Breast epithelium (tissue), 4 donors: Measurements from ENCODE around the gene WDR81. TPM values are rescaled to one million over a fixed set of nuclear protein-coding genes. Genes with fewer than 3 reads are reported as not detected.

Source experiments
- DNase-seq, 2 donors: peaks; one replicate each; pipeline ENCODE4 v3.0.0-alpha.2; 2019; ENCODE audit warnings: low spot score in 2 of 2
- H3K27ac ChIP-seq, 2 donors: fragments of 200-600 bp; sonication (generic) in 1 of 2; one replicate each; pipeline ENCODE4 v1.5.1; 2016 to 2019; ENCODE audit warnings: mild to moderate bottlenecking in 1 of 2
- H3K27me3 ChIP-seq, 2 donors: fragments of 200-600 bp; sonication (generic) in 1 of 2; one replicate each; pipeline versions ENCODE4 v1.5.1 to v1.6.0; 2017 to 2019; ENCODE audit warnings: control low read depth in 1 of 2, mild to moderate bottlenecking in 1 of 2
- H3K36me3 ChIP-seq: fragments of 200-600 bp; one replicate; pipeline ENCODE4 v1.5.1; 2019
- H3K4me1 ChIP-seq, 2 donors: fragments of 200-600 bp; sonication (generic); one replicate each; pipeline ENCODE4 v1.5.1; 2016 to 2019; ENCODE audit warnings: control low read depth in 1 of 2
- H3K4me3 ChIP-seq, 3 donors: fragments of 200-600 bp; sonication (generic); 1 replicate in 2 of 3; 2 replicates in 1 of 3; pipeline ENCODE4 v1.5.1; 2016 to 2019; ENCODE audit warnings: mild to moderate bottlenecking in 3 of 3, moderate library complexity in 2 of 3
- H3K9me3 ChIP-seq, 2 donors: fragments of 200-600 bp; sonication (generic) in 1 of 2; one replicate each; pipeline ENCODE4 v1.5.1; 2016 to 2019; ENCODE audit warnings: control low read depth in 1 of 2
- POLR2A ChIP-seq: fragments of 450-650 bp; IDR thresholded peaks from one replicate; pipeline ENCODE4 v1.6.1; 2016; ENCODE audit warnings: antibody characterized with exemption, mild to moderate bottlenecking, moderate library complexity
- POLR2AphosphoS5 ChIP-seq, 3 donors: sonication (generic); formaldehyde crosslinking; IDR thresholded peaks; one replicate each; pipeline ENCODE4 v1.6.1; 2017; ENCODE audit warnings: antibody characterized with exemption in 3 of 3
- intact Hi-C: fragments of 100-400 bp; cut with DNase I; formaldehyde crosslinking; loops from one replicate; pipeline ENCODE4 v1.15.1; 2023; ENCODE audit warnings: low total_unique reads
- total RNA-seq, 3 donors: library from RNA; depleted of rRNA; stranded (reverse); fragments of >200 nt; gene quantifications; one replicate each; pipeline ENCODE4 v1.1.0, GENCODE V29; 2016
- TF ChIP-seq, protein P1 (sequence below), 3 donors: fragments of 450-650 bp; IDR thresholded peaks; one replicate each; pipeline ENCODE4 v1.5.1; 2016 to 2017; ENCODE audit warnings: antibody characterized with exemption in 3 of 3, mild to moderate bottlenecking in 3 of 3, moderate library complexity in 3 of 3

Gene WDR81
- total RNA-seq, 3 donors from 2014 or later = 36.6 to 52.6 (median 41.6) TPM

DNA sequence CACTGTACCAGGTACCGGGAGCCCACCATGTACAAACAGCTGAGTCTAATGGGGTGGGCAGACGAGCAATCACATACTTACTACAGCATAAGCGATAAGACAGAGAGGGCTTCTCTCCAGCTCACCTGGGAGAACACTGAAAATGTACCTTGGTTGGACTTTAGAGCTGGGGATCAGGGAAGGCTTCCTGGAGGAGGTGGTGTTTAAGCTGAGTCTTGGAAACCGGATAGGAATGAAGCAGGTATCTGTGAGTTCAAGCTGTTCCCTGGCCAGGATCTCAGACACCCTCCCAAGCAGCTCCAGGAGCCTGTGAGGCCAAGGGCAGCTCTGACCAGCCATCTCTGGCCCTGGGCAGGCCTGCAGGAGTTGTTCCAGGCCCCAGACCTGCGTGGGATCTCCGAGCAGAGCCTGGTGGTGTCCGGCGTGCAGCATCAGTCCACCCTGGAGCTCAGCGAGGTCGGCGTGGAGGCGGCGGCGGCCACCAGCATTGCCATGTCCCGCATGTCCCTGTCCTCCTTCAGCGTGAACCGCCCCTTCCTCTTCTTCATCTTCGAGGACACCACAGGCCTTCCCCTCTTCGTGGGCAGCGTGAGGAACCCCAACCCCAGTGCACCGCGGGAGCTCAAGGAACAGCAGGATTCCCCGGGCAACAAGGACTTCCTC is 29.4 kb downstream of the WDR81 start:
- intact Hi-C loops = no loop called here
- Histone ChIP-seq H3K4me3 (peak overlapping the region in 1 of 3 donors; percentile 46), H3K9me3 (no peaks in the 10 kb centered on the region), H3K27ac (peak overlapping the region; percentile 68 to 74), H3K4me1 (peaks cover 0 to 6% of the 10 kb centered on the region in 2 donors), H3K27me3 (no peaks in the 10 kb centered on the region), H3K36me3 (no peaks in the 10 kb centered on the region)
- DNase-seq = no peak
- TF ChIP-seq, protein P1, sequence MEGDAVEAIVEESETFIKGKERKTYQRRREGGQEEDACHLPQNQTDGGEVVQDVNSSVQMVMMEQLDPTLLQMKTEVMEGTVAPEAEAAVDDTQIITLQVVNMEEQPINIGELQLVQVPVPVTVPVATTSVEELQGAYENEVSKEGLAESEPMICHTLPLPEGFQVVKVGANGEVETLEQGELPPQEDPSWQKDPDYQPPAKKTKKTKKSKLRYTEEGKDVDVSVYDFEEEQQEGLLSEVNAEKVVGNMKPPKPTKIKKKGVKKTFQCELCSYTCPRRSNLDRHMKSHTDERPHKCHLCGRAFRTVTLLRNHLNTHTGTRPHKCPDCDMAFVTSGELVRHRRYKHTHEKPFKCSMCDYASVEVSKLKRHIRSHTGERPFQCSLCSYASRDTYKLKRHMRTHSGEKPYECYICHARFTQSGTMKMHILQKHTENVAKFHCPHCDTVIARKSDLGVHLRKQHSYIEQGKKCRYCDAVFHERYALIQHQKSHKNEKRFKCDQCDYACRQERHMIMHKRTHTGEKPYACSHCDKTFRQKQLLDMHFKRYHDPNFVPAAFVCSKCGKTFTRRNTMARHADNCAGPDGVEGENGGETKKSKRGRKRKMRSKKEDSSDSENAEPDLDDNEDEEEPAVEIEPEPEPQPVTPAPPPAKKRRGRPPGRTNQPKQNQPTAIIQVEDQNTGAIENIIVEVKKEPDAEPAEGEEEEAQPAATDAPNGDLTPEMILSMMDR (IDR thresholded peaks at IDR 0.05) = no peak
- no peak for TF ChIP-seq POLR2AphosphoS5 (IDR thresholded peaks at IDR 0.05)
- no peak for TF ChIP-seq POLR2A

DNA sequence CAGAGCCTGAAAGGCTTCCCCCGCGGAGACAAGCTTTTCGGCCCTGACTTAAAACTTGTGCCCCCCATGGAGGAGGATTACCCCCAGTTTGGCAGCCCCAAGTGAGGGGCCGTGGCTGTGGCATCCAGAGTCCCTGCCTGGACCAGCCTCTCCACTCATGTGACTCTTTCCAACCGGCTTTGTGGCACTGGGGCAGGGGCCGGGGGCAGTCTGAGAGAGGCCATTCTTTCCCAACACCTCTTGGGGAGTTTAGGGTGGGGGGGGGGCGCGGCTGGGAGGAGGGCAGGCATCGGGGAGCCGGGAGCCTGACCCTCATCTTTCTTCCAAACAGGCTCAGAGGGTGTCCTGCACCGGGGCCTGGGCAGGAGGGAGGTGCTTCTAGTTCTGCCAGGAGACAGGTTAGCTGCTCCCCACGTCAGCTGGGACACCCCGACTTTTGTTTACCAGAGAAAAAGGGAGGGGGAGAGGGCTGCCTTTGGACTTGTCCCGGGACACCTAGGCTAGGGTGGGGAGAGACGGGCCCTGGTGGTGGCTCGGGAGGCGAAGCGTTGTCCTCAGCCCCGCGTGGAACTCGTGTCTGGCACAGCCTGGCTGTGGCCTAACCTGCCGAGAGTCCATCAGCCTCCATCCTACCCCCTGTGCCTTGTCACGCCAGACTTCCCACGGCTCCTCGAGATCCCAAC is 30.1 kb downstream of the WDR81 start:
- no peak for DNase-seq
- Histone ChIP-seq H3K27ac (peak overlapping the region; percentile 68 to 74), H3K27me3 (no peaks in the 10 kb centered on the region), H3K4me1 (peaks cover 0 to 6% of the 10 kb centered on the region in 2 donors), H3K9me3 (no peaks in the 10 kb centered on the region), H3K4me3 (peak overlapping the region in 2 of 3 donors; percentile 3 to 46), H3K36me3 (no peaks in the 10 kb centered on the region)
- TF ChIP-seq, protein P1 (IDR thresholded peaks at IDR 0.05) = no peak
- intact Hi-C loops = no loop called here

GRCh38 chr17:1755252-1755826 is 30.8 kb downstream of the WDR81 start:
- Histone ChIP-seq H3K36me3 (no peaks in the 10 kb centered on the region), H3K4me1 (peaks cover 0 to 6% of the 10 kb centered on the region in 2 donors), H3K27ac (peak overlapping the region; percentile 68 to 74), H3K27me3 (no peaks in the 10 kb centered on the region), H3K9me3 (no peaks in the 10 kb centered on the region), H3K4me3 (peak overlapping the region in 2 of 3 donors; percentile 3 to 46)
- DNase-seq = no peak
- intact Hi-C loops = no loop called here
- TF ChIP-seq, protein P1 (IDR thresholded peaks at IDR 0.05) = no peak
- TF ChIP-seq POLR2A (no peak), POLR2AphosphoS5 (IDR thresholded peaks at IDR 0.05) (no peak)

GRCh38 chr17:1755827-1756262 is 31.3 kb downstream of the WDR81 start:
- peaks cover 0 to 6% of the 10 kb centered on the region in 2 donors for H3K4me1 ChIP-seq
- no peaks in the 10 kb centered on the region for H3K36me3 ChIP-seq
- peak overlapping the region in 2 of 3 donors; percentile 3 to 46 for H3K4me3 ChIP-seq
- H3K27me3 ChIP-seq = no peaks in the 10 kb centered on the region
- DNase-seq = no peak
- H3K9me3 ChIP-seq = no peaks in the 10 kb centered on the region
- H3K27ac ChIP-seq = peak overlapping the region; percentile 68 to 74
- intact Hi-C loops = no loop called here
- TF ChIP-seq POLR2A (no peak), POLR2AphosphoS5 (IDR thresholded peaks at IDR 0.05) (no peak)
- TF ChIP-seq, protein P1 (IDR thresholded peaks at IDR 0.05) = no peak

DNA sequence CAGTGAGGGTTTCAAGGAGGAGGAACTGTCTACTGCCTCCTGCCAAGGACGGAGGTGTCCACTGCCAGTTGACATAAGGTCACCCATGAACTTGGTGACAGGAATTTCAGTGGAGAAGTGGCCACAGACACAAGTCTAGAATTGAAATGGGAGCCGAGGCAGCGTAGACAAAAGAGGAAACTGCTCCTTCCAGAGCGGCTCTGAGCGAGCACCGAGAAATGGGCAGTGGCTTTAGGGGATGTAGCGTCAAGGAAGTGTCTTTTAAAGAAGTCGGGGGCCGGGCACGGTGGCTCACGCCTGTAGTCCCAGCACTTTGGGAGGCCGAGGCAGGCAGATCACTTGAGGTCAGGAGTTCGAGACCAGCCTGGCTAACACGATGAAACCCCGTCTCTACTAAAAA is 34.3 kb downstream of the WDR81 start:
- TF ChIP-seq POLR2AphosphoS5 (IDR thresholded peaks at IDR 0.05) (no peak), POLR2A (no peak)
- intact Hi-C loops = no loop called here
- no peaks in the 10 kb centered on the region for H3K27me3 ChIP-seq
- H3K9me3 ChIP-seq = no peaks in the 10 kb centered on the region
- peaks cover 0 to 6% of the 10 kb centered on the region in 2 donors for H3K4me1 ChIP-seq
- peak overlapping the region in 1 of 2 donors; percentile 2 for H3K27ac ChIP-seq
- H3K4me3 ChIP-seq = no peak overlapping the region
- no peaks in the 10 kb centered on the region for H3K36me3 ChIP-seq
- DNase-seq = no peak
